Cardiac muscle cell (in vitro differentiated cells and primary cell): ENCODE results near the gene ATP1B3. TPM values are rescaled to one million over a fixed set of nuclear protein-coding genes. Genes with fewer than 3 reads are reported as not detected.

Experiments
- DNase-seq, 2 donors: peaks; one replicate each; pipeline versions ENCODE4 v3.0.0 to v3.0.0-alpha.2; 2010 to 2017; ENCODE audit warnings: low read depth in 1 of 2, low spot score in 1 of 2
- H3K27ac ChIP-seq: fragments of 200-600 bp; sonication (generic); 2 replicates; pipeline ENCODE4 v1.5.1; 2016
- H3K27me3 ChIP-seq: fragments of 200-600 bp; sonication (generic); 2 replicates; pipeline ENCODE4 v1.6.0; 2016; ENCODE audit warnings: control low read depth
- H3K36me3 ChIP-seq: fragments of 200-600 bp; sonication (generic); 2 replicates; pipeline ENCODE4 v1.5.1; 2016; ENCODE audit warnings: control low read depth
- H3K4me1 ChIP-seq: fragments of 200-600 bp; sonication (generic); 2 replicates; pipeline ENCODE4 v1.8.1; 2017; ENCODE audit warnings: low read depth, mild to moderate bottlenecking, mixed run types
- H3K4me3 ChIP-seq: fragments of 200-600 bp; sonication (generic); 2 replicates; pipeline ENCODE4 v1.5.1; 2016; ENCODE audit warnings: mild to moderate bottlenecking
- H3K9me3 ChIP-seq: fragments of 200-600 bp; sonication (generic); 2 replicates; pipeline ENCODE4 v1.5.1; 2017; ENCODE audit warnings: low read depth, mild to moderate bottlenecking, control low read depth
- CTCF ChIP-seq: IDR thresholded peaks from 2 replicates; pipeline ENCODE4 v1.5.1; 2012; ENCODE audit warnings: low read depth, mild to moderate bottlenecking, low read length
- polyA plus RNA-seq: library from polyadenylated mRNA; unstranded; fragments of >200 nt; fragmentation: Nextera tagmentation; extraction: Ambion mirVana; gene quantifications from 2 replicates; pipeline ENCODE4 v1.2.1, GENCODE V29; 2016
- total RNA-seq: library from RNA; depleted of rRNA; stranded (reverse); fragments of >200 nt; gene quantifications from 2 replicates; pipeline ENCODE4 v1.2.3, GENCODE V29; 2016

The ATP1B3 gene
- total and polyA plus RNA-seq, 2 experiments from 2014 or later = 25.1 to 148 TPM

DNA sequence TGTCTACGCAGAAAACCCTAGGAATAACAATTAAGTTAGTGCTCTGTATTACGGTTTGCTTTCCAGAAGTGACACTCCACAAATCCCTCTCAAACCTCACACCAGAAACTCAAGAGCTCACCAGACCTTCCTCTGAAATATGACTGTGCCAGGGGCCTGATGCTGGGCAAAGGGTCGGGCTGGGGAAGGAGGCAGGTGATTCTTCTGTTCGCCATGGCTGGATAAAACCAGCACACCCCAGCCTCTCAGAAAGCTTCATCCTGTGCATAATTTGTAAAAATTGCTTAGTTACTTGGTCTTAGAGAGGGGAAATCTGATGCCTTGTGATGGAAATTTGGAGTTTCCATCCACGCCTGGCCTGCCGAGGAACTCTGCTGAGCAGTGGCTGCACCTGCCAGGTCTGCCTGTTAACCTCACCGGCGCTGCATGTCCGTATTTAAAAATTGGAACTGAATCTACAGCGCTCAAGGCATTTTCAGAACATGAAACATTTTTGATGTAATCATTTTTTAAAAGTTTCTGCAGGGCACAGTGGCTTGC lies 22.7 kb upstream of the ATP1B3 start:
- Histone ChIP-seq H3K27ac (no peak overlapping the region), H3K4me3 (no peak overlapping the region), H3K27me3 (no peaks in the 10 kb centered on the region), H3K4me1 (peaks cover 5% of the 10 kb centered on the region), H3K9me3 (no peaks in the 10 kb centered on the region), H3K36me3 (no peaks in the 10 kb centered on the region)
- no peak for TF ChIP-seq CTCF
- no peak for DNase-seq

DNA sequence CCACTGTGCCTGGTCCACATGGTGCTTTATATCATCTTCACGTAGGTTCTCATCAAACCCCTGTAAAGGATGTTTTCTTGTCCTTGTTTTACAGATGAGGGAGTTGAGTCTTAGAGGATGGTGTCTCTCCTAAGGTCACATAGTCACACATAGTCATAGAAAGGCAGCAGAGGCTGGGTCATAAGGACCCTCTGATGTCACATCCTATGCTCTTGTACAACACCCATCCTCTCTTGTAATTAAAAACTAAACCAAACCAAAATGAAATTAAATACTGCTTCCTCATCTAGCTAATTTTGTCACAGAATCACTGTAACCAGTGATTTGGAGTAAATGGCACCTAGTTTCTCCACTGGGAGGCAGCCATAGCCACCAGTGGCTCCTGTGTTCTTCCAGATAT lies 21.8 kb upstream of the ATP1B3 start:
- DNase-seq = no peak
- Histone ChIP-seq H3K36me3 (no peaks in the 10 kb centered on the region), H3K4me3 (no peak overlapping the region), H3K27ac (no peak overlapping the region), H3K27me3 (no peaks in the 10 kb centered on the region), H3K4me1 (no peaks in the 10 kb centered on the region), H3K9me3 (no peaks in the 10 kb centered on the region)
- no peak for TF ChIP-seq CTCF

DNA sequence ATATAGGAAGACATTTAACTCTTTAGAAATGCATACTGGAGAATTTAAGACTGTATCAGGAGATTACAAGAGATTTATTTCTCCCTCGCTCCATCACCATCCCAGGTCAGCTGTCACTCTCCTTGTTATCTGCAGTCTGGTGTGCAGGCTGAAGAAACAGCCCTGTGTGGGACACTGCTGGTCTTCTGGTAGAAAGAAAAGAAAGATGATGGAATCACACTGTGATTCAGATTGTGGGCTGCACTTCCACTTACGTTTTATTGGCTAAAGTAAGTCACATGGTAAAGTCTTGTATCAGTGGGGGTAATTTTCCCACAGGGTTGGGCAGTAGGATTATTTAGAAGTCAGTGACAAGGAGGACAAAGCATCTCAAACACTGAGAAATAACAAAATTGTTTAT lies 18.1 kb upstream of the ATP1B3 start:
- no peaks in the 10 kb centered on the region for H3K9me3 ChIP-seq
- no peak for TF ChIP-seq CTCF
- H3K27ac ChIP-seq = no peak overlapping the region
- H3K36me3 ChIP-seq = no peaks in the 10 kb centered on the region
- H3K4me1 ChIP-seq = no peaks in the 10 kb centered on the region
- DNase-seq = no peak
- no peaks in the 10 kb centered on the region for H3K27me3 ChIP-seq
- no peak overlapping the region for H3K4me3 ChIP-seq

DNA sequence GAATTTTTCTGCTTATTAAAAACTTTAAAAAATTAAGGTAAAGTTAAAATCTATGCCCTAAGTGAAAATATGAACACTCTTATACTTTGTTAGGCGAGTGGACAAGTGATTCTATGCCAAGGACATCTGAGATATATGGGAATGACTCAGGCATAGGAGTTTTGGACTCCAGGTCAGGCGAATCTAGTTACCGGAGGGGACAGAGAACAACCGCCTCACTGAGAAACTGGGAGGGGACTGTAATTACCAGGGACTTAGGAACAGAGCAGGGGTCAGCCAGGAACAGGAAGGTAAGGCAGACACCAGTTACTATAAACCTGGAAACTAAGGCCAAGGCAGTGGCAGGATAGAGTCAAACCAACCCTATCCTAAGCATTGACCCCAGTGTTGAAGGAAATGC lies 16.8 kb upstream of the ATP1B3 start:
- DNase-seq = no peak
- Histone ChIP-seq H3K4me3 (no peak overlapping the region), H3K36me3 (no peaks in the 10 kb centered on the region), H3K4me1 (no peaks in the 10 kb centered on the region), H3K27ac (no peak overlapping the region), H3K9me3 (no peaks in the 10 kb centered on the region), H3K27me3 (no peaks in the 10 kb centered on the region)
- TF ChIP-seq CTCF = no peak

DNA sequence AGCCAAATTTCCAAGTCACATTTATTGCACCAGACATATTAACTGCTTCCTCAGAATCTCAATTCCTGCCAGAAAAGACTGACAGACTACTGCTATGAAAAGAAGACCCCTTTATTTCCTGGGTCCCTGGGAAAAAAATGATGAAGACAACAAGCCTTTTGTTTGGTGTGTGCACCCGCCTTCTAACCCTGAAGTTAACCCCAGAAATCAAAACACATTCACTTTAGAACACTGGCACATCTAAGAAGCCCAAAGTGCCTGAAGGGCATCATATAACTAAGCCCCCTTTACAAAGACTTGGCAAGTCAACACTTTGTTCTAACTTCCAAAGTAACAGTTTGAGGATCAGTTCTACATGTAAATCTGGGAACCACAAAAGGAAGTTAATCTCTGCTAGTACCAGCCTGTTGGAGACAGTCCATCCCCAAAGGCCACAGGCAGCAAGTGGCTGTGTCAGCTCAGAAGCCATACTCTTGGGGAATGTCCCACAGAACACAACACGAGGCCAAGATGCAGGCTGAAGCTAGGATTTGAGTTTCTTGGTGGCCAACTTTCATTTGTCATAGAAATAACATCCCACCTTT lies 16.3 kb upstream of the ATP1B3 start:
- Histone ChIP-seq H3K4me3 (no peak overlapping the region), H3K4me1 (no peaks in the 10 kb centered on the region), H3K27ac (no peak overlapping the region), H3K27me3 (no peaks in the 10 kb centered on the region), H3K36me3 (no peaks in the 10 kb centered on the region), H3K9me3 (no peaks in the 10 kb centered on the region)
- DNase-seq = no peak
- TF ChIP-seq CTCF = no peak
